Measurements from ENCODE around the gene NR1D1.

Gene NR1D1

DNA sequence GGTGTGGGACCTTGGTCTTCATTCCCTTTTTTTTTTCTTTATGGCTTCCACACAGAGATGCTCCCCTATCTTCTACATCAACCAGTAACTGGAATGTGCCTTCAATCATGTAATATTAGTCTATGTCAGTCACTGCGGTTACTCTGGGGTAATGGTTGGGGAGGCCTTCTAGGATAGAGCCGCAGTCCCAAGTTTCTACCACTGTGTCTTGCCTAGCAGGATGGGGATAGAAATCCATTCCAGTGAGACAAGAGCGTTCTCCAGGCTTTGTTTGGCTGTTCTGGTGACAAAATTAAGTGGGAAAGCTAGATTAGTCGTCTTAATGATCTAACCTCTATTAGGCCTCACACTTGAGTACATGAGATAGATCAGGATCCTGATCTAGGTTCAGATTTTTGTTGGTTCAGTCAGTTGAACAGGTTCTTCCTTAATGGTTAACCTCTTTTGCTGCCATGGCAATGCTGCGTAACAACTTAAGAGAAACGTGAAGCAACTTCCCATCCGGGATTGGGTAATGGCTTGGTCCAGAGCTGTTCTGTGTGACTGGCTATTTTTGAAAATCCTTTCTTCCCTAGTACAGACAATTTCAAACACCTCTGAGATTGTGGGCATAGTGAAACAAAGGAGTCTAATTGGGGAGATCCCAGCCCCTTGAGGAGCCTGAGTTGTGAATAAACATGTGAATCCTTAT is 30.1 kb upstream of the NR1D1 start (continued):
- TF ChIP-seq OSR1 (CRISPR knock-in tag; IDR thresholded peaks at IDR 0.05), result no peak

DNA sequence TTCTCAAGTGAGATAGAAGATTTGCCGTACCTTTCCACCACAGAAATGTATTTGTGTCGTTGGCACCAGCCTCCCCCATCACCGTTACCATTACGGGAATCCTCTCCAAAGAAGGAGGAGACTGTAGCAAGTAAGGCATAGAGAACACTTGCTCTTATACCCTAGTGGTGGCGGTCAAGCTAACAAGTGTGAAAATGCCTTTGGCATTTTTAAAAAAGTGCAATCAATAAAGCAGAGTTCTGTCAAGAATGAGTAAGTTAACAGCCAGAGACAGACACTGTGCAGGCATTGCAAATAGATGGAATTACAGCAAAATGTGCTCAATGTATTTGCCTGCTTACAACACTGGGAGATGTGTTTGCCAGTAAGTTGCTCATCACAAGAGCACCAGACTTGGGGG is 29.1 kb upstream of the NR1D1 start:
- no peak for ATAC-seq
- TF ChIP-seq ZFP3 (CRISPR knock-in tag; IDR thresholded peaks at IDR 0.05), result no peak
- TF ChIP-seq, protein P1, sequence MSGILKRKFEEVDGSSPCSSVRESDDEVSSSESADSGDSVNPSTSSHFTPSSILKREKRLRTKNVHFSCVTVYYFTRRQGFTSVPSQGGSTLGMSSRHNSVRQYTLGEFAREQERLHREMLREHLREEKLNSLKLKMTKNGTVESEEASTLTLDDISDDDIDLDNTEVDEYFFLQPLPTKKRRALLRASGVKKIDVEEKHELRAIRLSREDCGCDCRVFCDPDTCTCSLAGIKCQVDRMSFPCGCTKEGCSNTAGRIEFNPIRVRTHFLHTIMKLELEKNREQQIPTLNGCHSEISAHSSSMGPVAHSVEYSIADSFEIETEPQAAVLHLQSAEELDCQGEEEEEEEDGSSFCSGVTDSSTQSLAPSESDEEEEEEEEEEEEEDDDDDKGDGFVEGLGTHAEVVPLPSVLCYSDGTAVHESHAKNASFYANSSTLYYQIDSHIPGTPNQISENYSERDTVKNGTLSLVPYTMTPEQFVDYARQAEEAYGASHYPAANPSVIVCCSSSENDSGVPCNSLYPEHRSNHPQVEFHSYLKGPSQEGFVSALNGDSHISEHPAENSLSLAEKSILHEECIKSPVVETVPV (CRISPR knock-in tag; IDR thresholded peaks at IDR 0.05), result no peak
- TF ChIP-seq ARNTL (CRISPR knock-in tag; IDR thresholded peaks at IDR 0.05; ENCODE audit: borderline replicate concordance, low read depth), result no peak
- TF ChIP-seq TOX (CRISPR knock-in tag; IDR thresholded peaks at IDR 0.05; ENCODE audit: borderline replicate concordance), result no peak
- TF ChIP-seq PPARA (CRISPR knock-in tag; IDR thresholded peaks at IDR 0.05; ENCODE audit: borderline replicate concordance), result no peak
- no peak for TF ChIP-seq TCF4 (CRISPR knock-in tag; IDR thresholded peaks at IDR 0.05; ENCODE audit: borderline replicate concordance)
- no peak for TF ChIP-seq BACH2 (CRISPR knock-in tag; IDR thresholded peaks at IDR 0.05; ENCODE audit: borderline replicate concordance)
- TF ChIP-seq, protein P2, sequence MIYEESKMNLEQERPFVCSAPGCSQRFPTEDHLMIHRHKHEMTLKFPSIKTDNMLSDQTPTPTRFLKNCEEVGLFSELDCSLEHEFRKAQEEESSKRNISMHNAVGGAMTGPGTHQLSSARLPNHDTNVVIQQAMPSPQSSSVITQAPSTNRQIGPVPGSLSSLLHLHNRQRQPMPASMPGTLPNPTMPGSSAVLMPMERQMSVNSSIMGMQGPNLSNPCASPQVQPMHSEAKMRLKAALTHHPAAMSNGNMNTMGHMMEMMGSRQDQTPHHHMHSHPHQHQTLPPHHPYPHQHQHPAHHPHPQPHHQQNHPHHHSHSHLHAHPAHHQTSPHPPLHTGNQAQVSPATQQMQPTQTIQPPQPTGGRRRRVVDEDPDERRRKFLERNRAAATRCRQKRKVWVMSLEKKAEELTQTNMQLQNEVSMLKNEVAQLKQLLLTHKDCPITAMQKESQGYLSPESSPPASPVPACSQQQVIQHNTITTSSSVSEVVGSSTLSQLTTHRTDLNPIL (CRISPR knock-in tag; IDR thresholded peaks at IDR 0.05; ENCODE audit: low read depth), result no peak
- TF ChIP-seq ZNF70 (CRISPR knock-in tag; IDR thresholded peaks at IDR 0.05), result no peak
- TF ChIP-seq ZFP30 (CRISPR knock-in tag; IDR thresholded peaks at IDR 0.05), result no peak

DNA sequence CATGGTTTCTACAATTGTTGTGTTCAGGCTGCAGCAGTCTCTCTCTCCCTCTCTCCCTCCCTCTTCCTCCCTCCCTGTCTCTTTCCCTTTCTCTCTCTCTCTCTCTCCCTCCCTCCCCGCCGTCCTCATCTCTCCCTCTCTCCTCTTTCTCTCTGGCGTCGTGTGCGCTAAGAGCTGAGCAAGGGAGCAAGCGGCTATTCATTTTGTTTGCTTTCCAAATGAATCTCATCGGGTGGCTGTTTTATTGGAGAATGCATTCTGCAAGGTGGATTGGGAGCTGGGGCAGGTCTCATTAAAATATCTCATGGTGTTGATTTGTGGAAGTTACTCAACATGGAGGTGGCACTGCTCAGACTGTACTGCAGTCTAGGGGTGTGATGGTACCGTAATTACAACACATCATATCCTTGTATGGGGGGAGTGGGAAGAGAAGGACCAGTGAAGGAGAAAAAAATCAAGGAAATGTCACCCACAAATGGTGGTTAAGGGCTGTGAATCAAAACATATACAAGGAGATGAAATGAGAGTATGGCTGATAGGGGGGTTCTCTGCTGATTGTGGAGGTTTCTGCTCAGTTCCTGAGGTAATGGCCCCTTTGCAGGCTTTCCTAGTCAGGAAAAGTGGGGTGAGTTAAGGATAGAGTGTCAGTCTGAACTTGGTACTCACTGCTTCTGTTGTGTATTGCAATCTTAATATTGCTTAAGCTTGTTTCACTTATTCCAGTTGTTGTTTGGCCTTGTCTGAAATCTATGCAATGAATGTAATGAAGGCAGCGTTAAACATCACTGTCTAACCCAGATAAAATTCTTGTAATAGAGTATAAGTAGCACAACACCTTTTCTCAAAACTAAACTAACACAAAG is 24.1 kb upstream of the NR1D1 start:
- TF ChIP-seq, protein P3, sequence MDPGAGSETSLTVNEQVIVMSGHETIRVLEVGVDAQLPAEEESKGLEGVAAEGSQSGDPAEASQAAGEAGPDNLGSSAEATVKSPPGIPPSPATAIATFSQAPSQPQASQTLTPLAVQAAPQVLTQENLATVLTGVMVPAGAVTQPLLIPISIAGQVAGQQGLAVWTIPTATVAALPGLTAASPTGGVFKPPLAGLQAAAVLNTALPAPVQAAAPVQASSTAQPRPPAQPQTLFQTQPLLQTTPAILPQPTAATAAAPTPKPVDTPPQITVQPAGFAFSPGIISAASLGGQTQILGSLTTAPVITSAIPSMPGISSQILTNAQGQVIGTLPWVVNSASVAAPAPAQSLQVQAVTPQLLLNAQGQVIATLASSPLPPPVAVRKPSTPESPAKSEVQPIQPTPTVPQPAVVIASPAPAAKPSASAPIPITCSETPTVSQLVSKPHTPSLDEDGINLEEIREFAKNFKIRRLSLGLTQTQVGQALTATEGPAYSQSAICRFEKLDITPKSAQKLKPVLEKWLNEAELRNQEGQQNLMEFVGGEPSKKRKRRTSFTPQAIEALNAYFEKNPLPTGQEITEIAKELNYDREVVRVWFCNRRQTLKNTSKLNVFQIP (CRISPR knock-in tag; IDR thresholded peaks at IDR 0.05; ENCODE audit: borderline replicate concordance, low read depth), result no peak
- TF ChIP-seq ARNTL (CRISPR knock-in tag; IDR thresholded peaks at IDR 0.05; ENCODE audit: borderline replicate concordance, low read depth) (no peak), ESRRG (CRISPR knock-in tag; IDR thresholded peaks at IDR 0.05) (no peak), OSR1 (CRISPR knock-in tag; IDR thresholded peaks at IDR 0.05) (no peak), ZC3H10 (CRISPR knock-in tag; IDR thresholded peaks at IDR 0.05) (no peak), ZFP30 (CRISPR knock-in tag; IDR thresholded peaks at IDR 0.05) (no peak), PPARA (CRISPR knock-in tag; IDR thresholded peaks at IDR 0.05; ENCODE audit: borderline replicate concordance) (no peak), BACH2 (CRISPR knock-in tag; IDR thresholded peaks at IDR 0.05; ENCODE audit: borderline replicate concordance) (no peak), ZFP3 (CRISPR knock-in tag; IDR thresholded peaks at IDR 0.05) (no peak), ZNF565 (CRISPR knock-in tag; conservative IDR thresholded peaks at IDR 0.05; ENCODE audit: low read depth) (no peak), SNAI2 (CRISPR knock-in tag; IDR thresholded peaks at IDR 0.05) (no peak), RARB (CRISPR knock-in tag; IDR thresholded peaks at IDR 0.05) (no peak), TCF4 (CRISPR knock-in tag; IDR thresholded peaks at IDR 0.05; ENCODE audit: borderline replicate concordance) (no peak)
- TF ChIP-seq, protein P2 (CRISPR knock-in tag; IDR thresholded peaks at IDR 0.05; ENCODE audit: low read depth), result no peak
- TF ChIP-seq, protein P4, sequence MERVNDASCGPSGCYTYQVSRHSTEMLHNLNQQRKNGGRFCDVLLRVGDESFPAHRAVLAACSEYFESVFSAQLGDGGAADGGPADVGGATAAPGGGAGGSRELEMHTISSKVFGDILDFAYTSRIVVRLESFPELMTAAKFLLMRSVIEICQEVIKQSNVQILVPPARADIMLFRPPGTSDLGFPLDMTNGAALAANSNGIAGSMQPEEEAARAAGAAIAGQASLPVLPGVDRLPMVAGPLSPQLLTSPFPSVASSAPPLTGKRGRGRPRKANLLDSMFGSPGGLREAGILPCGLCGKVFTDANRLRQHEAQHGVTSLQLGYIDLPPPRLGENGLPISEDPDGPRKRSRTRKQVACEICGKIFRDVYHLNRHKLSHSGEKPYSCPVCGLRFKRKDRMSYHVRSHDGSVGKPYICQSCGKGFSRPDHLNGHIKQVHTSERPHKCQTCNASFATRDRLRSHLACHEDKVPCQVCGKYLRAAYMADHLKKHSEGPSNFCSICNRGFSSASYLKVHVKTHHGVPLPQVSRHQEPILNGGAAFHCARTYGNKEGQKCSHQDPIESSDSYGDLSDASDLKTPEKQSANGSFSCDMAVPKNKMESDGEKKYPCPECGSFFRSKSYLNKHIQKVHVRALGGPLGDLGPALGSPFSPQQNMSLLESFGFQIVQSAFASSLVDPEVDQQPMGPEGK (CRISPR knock-in tag; IDR thresholded peaks at IDR 0.05; ENCODE audit: borderline replicate concordance), result no peak
- TF ChIP-seq, protein P1 (CRISPR knock-in tag; IDR thresholded peaks at IDR 0.05), result no peak
- TF ChIP-seq, protein P5, sequence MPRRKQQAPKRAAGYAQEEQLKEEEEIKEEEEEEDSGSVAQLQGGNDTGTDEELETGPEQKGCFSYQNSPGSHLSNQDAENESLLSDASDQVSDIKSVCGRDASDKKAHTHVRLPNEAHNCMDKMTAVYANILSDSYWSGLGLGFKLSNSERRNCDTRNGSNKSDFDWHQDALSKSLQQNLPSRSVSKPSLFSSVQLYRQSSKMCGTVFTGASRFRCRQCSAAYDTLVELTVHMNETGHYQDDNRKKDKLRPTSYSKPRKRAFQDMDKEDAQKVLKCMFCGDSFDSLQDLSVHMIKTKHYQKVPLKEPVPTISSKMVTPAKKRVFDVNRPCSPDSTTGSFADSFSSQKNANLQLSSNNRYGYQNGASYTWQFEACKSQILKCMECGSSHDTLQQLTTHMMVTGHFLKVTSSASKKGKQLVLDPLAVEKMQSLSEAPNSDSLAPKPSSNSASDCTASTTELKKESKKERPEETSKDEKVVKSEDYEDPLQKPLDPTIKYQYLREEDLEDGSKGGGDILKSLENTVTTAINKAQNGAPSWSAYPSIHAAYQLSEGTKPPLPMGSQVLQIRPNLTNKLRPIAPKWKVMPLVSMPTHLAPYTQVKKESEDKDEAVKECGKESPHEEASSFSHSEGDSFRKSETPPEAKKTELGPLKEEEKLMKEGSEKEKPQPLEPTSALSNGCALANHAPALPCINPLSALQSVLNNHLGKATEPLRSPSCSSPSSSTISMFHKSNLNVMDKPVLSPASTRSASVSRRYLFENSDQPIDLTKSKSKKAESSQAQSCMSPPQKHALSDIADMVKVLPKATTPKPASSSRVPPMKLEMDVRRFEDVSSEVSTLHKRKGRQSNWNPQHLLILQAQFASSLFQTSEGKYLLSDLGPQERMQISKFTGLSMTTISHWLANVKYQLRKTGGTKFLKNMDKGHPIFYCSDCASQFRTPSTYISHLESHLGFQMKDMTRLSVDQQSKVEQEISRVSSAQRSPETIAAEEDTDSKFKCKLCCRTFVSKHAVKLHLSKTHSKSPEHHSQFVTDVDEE (CRISPR knock-in tag; IDR thresholded peaks at IDR 0.05), result no peak
- ATAC-seq, result peak; percentile 15
